PC-3 (cell line): Measurements from ENCODE around the gene KDF1.

ENCODE experiments used
- CTCF ChIP-seq: fragments of 300-600 bp; sonication (generic); conservative IDR thresholded peaks from 2 replicates; pipeline ENCODE4 v1.5.1; 2017; ENCODE audit warnings: antibody characterized with exemption, low read depth, mild to moderate bottlenecking, low read length
- EZH2 ChIP-seq: fragments of 300-600 bp; sonication (generic); IDR thresholded peaks from one replicate; pipeline ENCODE4 v1.6.1; 2017; ENCODE audit warnings: antibody characterized with exemption, mild to moderate bottlenecking, low read length; ENCODE audit not compliant: unreplicated experiment
- EZH2phosphoT487 ChIP-seq: fragments of 300-600 bp; sonication (generic); IDR thresholded peaks from 2 replicates; pipeline ENCODE4 v1.6.1; 2018; ENCODE audit warnings: mild to moderate bottlenecking, antibody characterized with exemption, low read length, borderline replicate concordance

GRCh38 chr1:26913389-26913753 lies 46.9 kb downstream of the KDF1 start:
- TF ChIP-seq CTCF (no peak), EZH2 (no peak), EZH2phosphoT487 (no peak)
